Measurements from ENCODE around the gene FMR1. TPM values are rescaled to one million over a fixed set of nuclear protein-coding genes. Genes with fewer than 3 reads are reported as not detected.
A peak's percentile ranks its signal among the peaks of the same experiment; 100 is the strongest.

Gene FMR1
- total RNA-seq, 4 donors from 2014 or later: 20.7 to 73.5 (median 29.2) TPM

GRCh38 chrX:147908106-147908505 lies 3.6 kb upstream of the FMR1 start:
- TF ChIP-seq CTCF (IDR thresholded peaks at IDR 0.05): no peak
- TF ChIP-seq POLR2AphosphoS5 (IDR thresholded peaks at IDR 0.05): no peak
- TF ChIP-seq EP300 (IDR thresholded peaks at IDR 0.05): no peak
- TF ChIP-seq POLR2A (IDR thresholded peaks at IDR 0.05): no peak

DNA sequence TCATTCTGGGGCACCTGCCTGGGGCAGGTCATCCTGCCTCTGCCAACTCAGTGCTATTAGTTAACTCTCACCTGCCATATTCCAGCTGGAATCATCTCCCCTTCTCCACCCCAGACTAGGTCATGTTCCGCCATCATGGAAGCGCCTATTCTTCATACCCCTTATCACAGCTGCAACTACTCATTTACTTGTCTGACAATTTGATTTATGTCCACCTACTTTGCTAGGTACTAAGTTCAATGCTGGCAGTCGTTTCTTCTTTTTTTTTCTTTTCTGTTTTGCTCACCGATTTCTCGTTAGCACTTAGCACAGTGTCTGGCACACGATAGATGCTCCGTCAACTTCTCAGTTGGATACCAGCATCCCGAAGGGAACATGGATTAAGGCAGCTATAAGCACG lies 1.1 kb upstream of the FMR1 start:
- H3K27ac ChIP-seq: no peak overlapping the region
- H3K9me3 ChIP-seq: no peaks in the 10 kb centered on the region
- WGBS: 80% methylated on average over 9 of the region's 9 CpGs
- H3K27me3 ChIP-seq: no peaks in the 10 kb centered on the region
- H3K36me3 ChIP-seq: no peaks in the 10 kb centered on the region
- DNase-seq (ENCODE audit: low spot score in 2 of 2): no peak
- TF ChIP-seq POLR2A (IDR thresholded peaks at IDR 0.05): no peak
- TF ChIP-seq CTCF (IDR thresholded peaks at IDR 0.05): no peak
- TF ChIP-seq POLR2AphosphoS5 (IDR thresholded peaks at IDR 0.05): no peak
- TF ChIP-seq EP300 (IDR thresholded peaks at IDR 0.05): no peak
- H3K4me1 ChIP-seq: peaks cover 22% of the 10 kb centered on the region
- H3K4me3 ChIP-seq: no peak overlapping the region

More at GRCh38 chrX:147908106-147908505, 3.6 kb upstream of the FMR1 start:
- H3K27ac ChIP-seq: no peak overlapping the region
- no peaks in the 10 kb centered on the region for H3K9me3 ChIP-seq
- no peak overlapping the region for H3K4me3 ChIP-seq
- peaks cover 6% of the 10 kb centered on the region for H3K4me1 ChIP-seq
- WGBS: 59% methylated on average over 5 of the region's 5 CpGs
- no peak for DNase-seq (ENCODE audit: low spot score in 2 of 2)
- H3K36me3 ChIP-seq: no peaks in the 10 kb centered on the region
- no peaks in the 10 kb centered on the region for H3K27me3 ChIP-seq

- 50% methylated on average over 29 of the region's 58 CpGs for WGBS
- DNase-seq (ENCODE audit: low spot score in 2 of 2): peak in 1 of 2 donors; percentile 69
Measured at GRCh38 chrX:147912093-147912801, 528 bp downstream of the FMR1 start.

GRCh38 chrX:147913570-147913969 lies 1.9 kb downstream of the FMR1 start:
- H3K4me1 ChIP-seq: peaks cover 22% of the 10 kb centered on the region
- no peaks in the 10 kb centered on the region for H3K9me3 ChIP-seq
- peak overlapping the region; percentile 71 for H3K4me3 ChIP-seq
- no peak overlapping the region for H3K27ac ChIP-seq
- TF ChIP-seq POLR2A (IDR thresholded peaks at IDR 0.05) (no peak), CTCF (IDR thresholded peaks at IDR 0.05) (no peak), POLR2AphosphoS5 (IDR thresholded peaks at IDR 0.05) (no peak), EP300 (IDR thresholded peaks at IDR 0.05) (no peak)
- H3K27me3 ChIP-seq: no peaks in the 10 kb centered on the region
- no peak for DNase-seq (ENCODE audit: low spot score in 2 of 2)
- no peaks in the 10 kb centered on the region for H3K36me3 ChIP-seq
- 71% methylated on average over 6 of the region's 6 CpGs for WGBS

More at GRCh38 chrX:147912093-147912801, 528 bp downstream of the FMR1 start:
- Histone ChIP-seq H3K27ac (peak overlapping the region; percentile 89), H3K4me1 (peaks cover 22% of the 10 kb centered on the region), H3K27me3 (no peaks in the 10 kb centered on the region), H3K36me3 (no peaks in the 10 kb centered on the region), H3K4me3 (peak overlapping the region; percentile 71), H3K9me3 (no peaks in the 10 kb centered on the region)
- TF ChIP-seq CTCF (IDR thresholded peaks at IDR 0.05) (no peak), POLR2A (IDR thresholded peaks at IDR 0.05) (no peak), POLR2AphosphoS5 (IDR thresholded peaks at IDR 0.05) (no peak), EP300 (IDR thresholded peaks at IDR 0.05) (no peak)

GRCh38 chrX:147914591-147914990 lies 2.9 kb downstream of the FMR1 start:
- Histone ChIP-seq H3K36me3 (no peaks in the 10 kb centered on the region), H3K4me1 (peaks cover 22% of the 10 kb centered on the region), H3K27me3 (no peaks in the 10 kb centered on the region), H3K27ac (no peak overlapping the region), H3K4me3 (no peak overlapping the region), H3K9me3 (no peaks in the 10 kb centered on the region)
- TF ChIP-seq CTCF (IDR thresholded peaks at IDR 0.05) (no peak), POLR2AphosphoS5 (IDR thresholded peaks at IDR 0.05) (no peak), POLR2A (IDR thresholded peaks at IDR 0.05) (no peak), EP300 (IDR thresholded peaks at IDR 0.05) (no peak)
- DNase-seq (ENCODE audit: low spot score in 2 of 2): no peak
- 59% methylated on average over 3 of the region's 3 CpGs for WGBS

Measured in suprapubic skin (tissue), 4 donors.